ENCODE results near the gene CST11. TPM values are rescaled to one million over a fixed set of nuclear protein-coding genes. Genes with fewer than 3 reads are reported as not detected.

The CST11 gene
- polyA plus RNA-seq, 1 donor (not counting 4 experiments of a cell fraction or from before 2014, with no cell fraction given): not detected

DNA sequence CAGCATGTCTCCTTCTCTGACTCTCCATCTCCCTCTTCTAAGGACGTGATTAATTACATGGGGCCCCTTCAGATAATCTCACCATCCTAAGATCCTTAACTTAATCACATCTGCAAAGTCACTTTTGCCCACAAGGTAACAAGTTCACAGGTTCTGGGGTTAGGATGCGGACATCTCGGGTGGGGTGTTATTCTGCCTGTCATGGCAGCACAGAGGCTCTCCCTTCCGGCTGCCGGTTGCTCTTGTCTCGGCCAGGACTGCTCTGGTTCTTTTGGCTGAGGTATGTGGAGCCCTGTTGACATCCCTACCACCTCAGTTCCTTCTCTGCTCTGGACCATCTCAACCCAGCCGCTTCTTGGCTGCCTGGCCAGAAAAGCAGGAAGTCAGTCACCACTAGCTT, 4.2 kb upstream of the CST11 start:
- no peak overlapping the region for H3K9ac ChIP-seq (ENCODE audit: control insufficient read depth, extremely low read depth, insufficient read depth, low read length)
- H3K9me1 ChIP-seq (ENCODE audit: control insufficient read depth, extremely low read depth, insufficient read depth, low read length): peaks cover 3% of the 10 kb centered on the region
- H4K20me1 ChIP-seq (ENCODE audit: control insufficient read depth, extremely low read depth, insufficient read depth, low read length): no peaks in the 10 kb centered on the region
- TF ChIP-seq, protein P1, sequence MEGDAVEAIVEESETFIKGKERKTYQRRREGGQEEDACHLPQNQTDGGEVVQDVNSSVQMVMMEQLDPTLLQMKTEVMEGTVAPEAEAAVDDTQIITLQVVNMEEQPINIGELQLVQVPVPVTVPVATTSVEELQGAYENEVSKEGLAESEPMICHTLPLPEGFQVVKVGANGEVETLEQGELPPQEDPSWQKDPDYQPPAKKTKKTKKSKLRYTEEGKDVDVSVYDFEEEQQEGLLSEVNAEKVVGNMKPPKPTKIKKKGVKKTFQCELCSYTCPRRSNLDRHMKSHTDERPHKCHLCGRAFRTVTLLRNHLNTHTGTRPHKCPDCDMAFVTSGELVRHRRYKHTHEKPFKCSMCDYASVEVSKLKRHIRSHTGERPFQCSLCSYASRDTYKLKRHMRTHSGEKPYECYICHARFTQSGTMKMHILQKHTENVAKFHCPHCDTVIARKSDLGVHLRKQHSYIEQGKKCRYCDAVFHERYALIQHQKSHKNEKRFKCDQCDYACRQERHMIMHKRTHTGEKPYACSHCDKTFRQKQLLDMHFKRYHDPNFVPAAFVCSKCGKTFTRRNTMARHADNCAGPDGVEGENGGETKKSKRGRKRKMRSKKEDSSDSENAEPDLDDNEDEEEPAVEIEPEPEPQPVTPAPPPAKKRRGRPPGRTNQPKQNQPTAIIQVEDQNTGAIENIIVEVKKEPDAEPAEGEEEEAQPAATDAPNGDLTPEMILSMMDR (optimal IDR thresholded peaks at IDR 0.05 in 1 of 3, IDR thresholded peaks at IDR 0.05 in 1 of 3, conservative IDR thresholded peaks at IDR 0.05 in 1 of 3; ENCODE audit: extremely low read depth in 1 of 3, insufficient read depth in 2 of 3, low read length in 3 of 3): no peak
- H3K9me3 ChIP-seq (ENCODE audit: control insufficient read depth, low read depth, low read length): no peaks in the 10 kb centered on the region
- DNase-seq (ENCODE audit: low read depth, low spot score) (no peak), FAIRE-seq (no peak)
- no peaks in the 10 kb centered on the region for H3K36me3 ChIP-seq (ENCODE audit: control insufficient read depth in 2 of 2, extremely low read depth in 1 of 2, insufficient read depth in 2 of 2, low read length in 2 of 2)
- H3K4me1 ChIP-seq (ENCODE audit: control insufficient read depth, extremely low read depth, insufficient read depth, low read length): no peaks in the 10 kb centered on the region
- H3K27me3 ChIP-seq (ENCODE audit: control insufficient read depth, extremely low read depth, insufficient read depth, low read length): no peaks in the 10 kb centered on the region
- H3K4me2 ChIP-seq (ENCODE audit: control insufficient read depth, extremely low read depth, insufficient read depth, low read depth, low read length): no peak overlapping the region
- H3K4me3 ChIP-seq (ENCODE audit: control insufficient read depth in 2 of 3, extremely low read depth in 1 of 3, insufficient read depth in 2 of 3, low read depth in 1 of 3, low read length in 3 of 3): no peak overlapping the region
- no peak overlapping the region for H2AFZ ChIP-seq (ENCODE audit: control insufficient read depth, low read length)
- H3K27ac ChIP-seq (ENCODE audit: control insufficient read depth, insufficient read depth, low read length): no peak overlapping the region
- dilution Hi-C loops (cut with MboI; ENCODE audit: extremely low pct_ligation_motif_present, low sequenced_read_pairs): no loop called here
- H3K79me2 ChIP-seq (ENCODE audit: control insufficient read depth, insufficient read depth, low read length): no peaks in the 10 kb centered on the region

GRCh38 chr20:23456409-23456808, 3.7 kb upstream of the CST11 start:
- no peak for FAIRE-seq
- DNase-seq (ENCODE audit: low read depth, low spot score): no peak
- Histone ChIP-seq H3K27ac (ENCODE audit: control insufficient read depth, insufficient read depth, low read length) (no peak overlapping the region), H3K36me3 (ENCODE audit: control insufficient read depth in 2 of 2, extremely low read depth in 1 of 2, insufficient read depth in 2 of 2, low read length in 2 of 2) (no peaks in the 10 kb centered on the region), H3K27me3 (ENCODE audit: control insufficient read depth, extremely low read depth, insufficient read depth, low read length) (no peaks in the 10 kb centered on the region), H3K4me2 (ENCODE audit: control insufficient read depth, extremely low read depth, insufficient read depth, low read depth, low read length) (no peak overlapping the region), H4K20me1 (ENCODE audit: control insufficient read depth, extremely low read depth, insufficient read depth, low read length) (no peaks in the 10 kb centered on the region), H3K9ac (ENCODE audit: control insufficient read depth, extremely low read depth, insufficient read depth, low read length) (no peak overlapping the region), H3K9me3 (ENCODE audit: control insufficient read depth, low read depth, low read length) (no peaks in the 10 kb centered on the region), H3K4me3 (ENCODE audit: control insufficient read depth in 2 of 3, extremely low read depth in 1 of 3, insufficient read depth in 2 of 3, low read depth in 1 of 3, low read length in 3 of 3) (no peak overlapping the region), H3K4me1 (ENCODE audit: control insufficient read depth, extremely low read depth, insufficient read depth, low read length) (no peaks in the 10 kb centered on the region), H3K9me1 (ENCODE audit: control insufficient read depth, extremely low read depth, insufficient read depth, low read length) (peaks cover 3% of the 10 kb centered on the region), H3K79me2 (ENCODE audit: control insufficient read depth, insufficient read depth, low read length) (no peaks in the 10 kb centered on the region), H2AFZ (ENCODE audit: control insufficient read depth, low read length) (no peak overlapping the region)
- TF ChIP-seq, protein P1 (optimal IDR thresholded peaks at IDR 0.05 in 1 of 3, IDR thresholded peaks at IDR 0.05 in 1 of 3, conservative IDR thresholded peaks at IDR 0.05 in 1 of 3; ENCODE audit: extremely low read depth in 1 of 3, insufficient read depth in 2 of 3, low read length in 3 of 3): no peak
- no peak for TF ChIP-seq EZH2 (IDR thresholded peaks at IDR 0.05; ENCODE audit: low read length)
- dilution Hi-C loops (cut with MboI; ENCODE audit: extremely low pct_ligation_motif_present, low sequenced_read_pairs): no loop called here
